H1 (cell line): ENCODE data around the gene PPIG. TPM values are rescaled to one million over a fixed set of nuclear protein-coding genes. Genes with fewer than 3 reads are reported as not detected.

Experiments used
- CTCF ChIA-PET: fragments of 300-600 bp; sonication (Branson Sonifier 250); formaldehyde crosslinking; loops from one replicate; lab custom pipeline; 2021; ENCODE audit not compliant: partially characterized antibody; lab: Charles Lee
- POLR2A ChIA-PET: fragments of 300-600 bp; sonication (Branson Sonifier 250); formaldehyde crosslinking; loops from one replicate; lab custom pipeline; 2021; ENCODE audit warnings: inconsistent platforms; ENCODE audit not compliant: partially characterized antibody; lab: Charles Lee
- DNase-seq, 2 experiments: peaks; one replicate each; pipeline versions ENCODE4 v3.0.0 to v3.0.0-alpha.2; 2010 to 2022; ENCODE audit warnings: low spot score in 2 of 2, low read depth in 1 of 2, mixed read lengths in 1 of 2
- FAIRE-seq: peaks from 2 replicates; lab custom pipeline; 2011; peaks lifted over from hg19 to GRCh38; lab: Jason Lieb, UNC
- H2AFZ ChIP-seq: 2 replicates; pipeline ENCODE4 v1.8.1; 2012; ENCODE audit warnings: low read length, inconsistent platforms
- H2AK5ac ChIP-seq: 2 replicates; pipeline ENCODE4 v1.6.1; 2013; ENCODE audit warnings: low read depth, low read length
- H2BK120ac ChIP-seq: replicated peaks from 2 replicates; pipeline ENCODE3; 2013; ENCODE audit warnings: low read depth, low read length, inconsistent platforms
- H2BK12ac ChIP-seq: 2 replicates; pipeline ENCODE4 v1.6.1; 2013; ENCODE audit warnings: low read depth, low read length
- H2BK15ac ChIP-seq: 2 replicates; pipeline ENCODE4 v1.6.1; 2013; ENCODE audit warnings: low read length
- H2BK20ac ChIP-seq: 2 replicates; pipeline ENCODE4 v1.6.1; 2013; ENCODE audit warnings: low read length
- H2BK5ac ChIP-seq: 2 replicates; pipeline ENCODE4 v1.6.1; 2013; ENCODE audit warnings: low read depth, low read length
- H3K14ac ChIP-seq: 2 replicates; pipeline ENCODE4 v1.6.1; 2013; ENCODE audit warnings: inconsistent platforms; ENCODE audit not compliant: insufficient read length
- H3K18ac ChIP-seq: 2 replicates; pipeline ENCODE4 v1.6.1; 2013; ENCODE audit warnings: low read length; ENCODE audit errors: extremely low read depth
- H3K23ac ChIP-seq: 2 replicates; pipeline ENCODE4 v1.6.1; 2013; ENCODE audit warnings: inconsistent platforms; ENCODE audit not compliant: insufficient read length
- H3K23me2 ChIP-seq: 2 replicates; pipeline ENCODE4 v1.6.1; 2013; ENCODE audit warnings: low read depth, low read length
- H3K27ac ChIP-seq: 2 replicates; pipeline ENCODE4 v1.6.1; 2011; ENCODE audit warnings: low read depth, low read length, inconsistent platforms
- H3K27me3 ChIP-seq, 4 experiments: replicated peaks in 1 of 4; 1 replicate in 1 of 4; 2 replicates in 3 of 4; pipeline versions ENCODE4 v1.6.1 to v1.8.1; 2011 to 2013; ENCODE audit warnings: low read length in 3 of 4, mild to moderate bottlenecking in 3 of 4, inconsistent platforms in 2 of 4, mixed read lengths in 2 of 4, moderate library complexity in 1 of 4; ENCODE audit not compliant: control insufficient read depth in 3 of 4, insufficient read depth in 3 of 4; ENCODE audit errors: extremely low read depth in 1 of 4
- H3K36me3 ChIP-seq, 4 experiments: 2 replicates each; pipeline versions ENCODE4 v1.6.1 to v1.8.1; 2011 to 2013; ENCODE audit warnings: mild to moderate bottlenecking in 4 of 4, low read length in 3 of 4, moderate library complexity in 2 of 4, control low read depth in 1 of 4, inconsistent platforms in 1 of 4; ENCODE audit not compliant: insufficient read depth in 4 of 4, control insufficient read depth in 2 of 4
- H3K4ac ChIP-seq: replicated peaks from 2 replicates; pipeline ENCODE3; 2013; ENCODE audit warnings: low read length, low read depth, mixed read lengths, inconsistent platforms; ENCODE audit not compliant: insufficient read length
- H3K4me1 ChIP-seq, 4 experiments: replicated peaks in 1 of 4; 1 replicate in 1 of 4; 2 replicates in 3 of 4; pipeline versions ENCODE4 v1.6.1 to v1.8.1; 2011 to 2013; ENCODE audit warnings: low read length in 3 of 4, inconsistent platforms in 2 of 4, mixed read lengths in 1 of 4; ENCODE audit not compliant: insufficient read depth in 4 of 4, control insufficient read depth in 3 of 4
- H3K4me2 ChIP-seq, 2 experiments: 2 replicates each; pipeline versions ENCODE4 v1.6.1 to v1.8.1; 2011 to 2013; ENCODE audit warnings: low read depth in 2 of 2, low read length in 2 of 2, control low read depth in 1 of 2, inconsistent platforms in 1 of 2, mild to moderate bottlenecking in 1 of 2; ENCODE audit not compliant: insufficient read depth in 1 of 2
- H3K4me3 ChIP-seq, 4 experiments: fragments of 200-600, 300-600 bp in 1 of 4; sonication (generic), shearing (Covaris generic), sonication (Bioruptor Twin) in 1 of 4; 2 replicates each; pipeline versions ENCODE4 v1.5.1 to v1.8.1; 2011 to 2016; ENCODE audit warnings: low read length in 4 of 4, low read depth in 3 of 4, control low read depth in 2 of 4, inconsistent platforms in 2 of 4, mild to moderate bottlenecking in 2 of 4, mixed read lengths in 1 of 4, moderate library complexity in 1 of 4; ENCODE audit not compliant: insufficient read depth in 2 of 4; ENCODE audit errors: extremely low read depth in 1 of 4
- H3K56ac ChIP-seq: replicated peaks from 2 replicates; pipeline ENCODE3; 2013; ENCODE audit warnings: low read depth, mild to moderate bottlenecking, mixed read lengths, low read length, inconsistent platforms; ENCODE audit not compliant: insufficient read length
- H3K79me1 ChIP-seq: 2 replicates; pipeline ENCODE4 v1.6.1; 2013; ENCODE audit warnings: low read depth, low read length, control low read depth
- H3K79me2 ChIP-seq, 2 experiments: 2 replicates each; pipeline versions ENCODE4 v1.6.1 to v1.8.1; 2012 to 2013; ENCODE audit warnings: low read length in 2 of 2, mild to moderate bottlenecking in 2 of 2, inconsistent platforms in 1 of 2; ENCODE audit not compliant: insufficient read depth in 2 of 2, control insufficient read depth in 1 of 2
- H3K9ac ChIP-seq, 4 experiments: replicated peaks in 1 of 4; 1 replicate in 1 of 4; 2 replicates in 3 of 4; pipeline versions ENCODE4 v1.6.1 to v1.8.1; 2011 to 2013; ENCODE audit warnings: low read depth in 3 of 4, low read length in 3 of 4, control low read depth in 2 of 4, mild to moderate bottlenecking in 2 of 4, moderate library complexity in 2 of 4, inconsistent platforms in 1 of 4; ENCODE audit errors: extremely low read depth in 1 of 4
- H3K9me3 ChIP-seq, 2 experiments: 2 replicates each; pipeline versions ENCODE4 v1.6.1 to v1.8.1; 2012 to 2013; ENCODE audit warnings: mild to moderate bottlenecking in 2 of 2, moderate library complexity in 2 of 2, control low read depth in 1 of 2, inconsistent platforms in 1 of 2, low read depth in 1 of 2, low read length in 1 of 2, mixed read lengths in 1 of 2; ENCODE audit not compliant: insufficient read depth in 2 of 2
- H4K20me1 ChIP-seq, 2 experiments: replicated peaks in 1 of 2; 2 replicates each; pipeline versions ENCODE3 to v1.8.1; 2011 to 2013; ENCODE audit warnings: inconsistent platforms in 2 of 2, low read length in 2 of 2, mild to moderate bottlenecking in 1 of 2; ENCODE audit not compliant: insufficient read depth in 2 of 2, control insufficient read depth in 1 of 2
- H4K5ac ChIP-seq: 2 replicates; pipeline ENCODE4 v1.6.1; 2013; ENCODE audit warnings: low read length, low read depth, mixed read lengths, inconsistent platforms; ENCODE audit not compliant: insufficient read length
- H4K8ac ChIP-seq: 2 replicates; pipeline ENCODE4 v1.8.0; 2013; ENCODE audit warnings: mild to moderate bottlenecking, moderate library complexity, low read length, inconsistent platforms; ENCODE audit not compliant: insufficient read depth; ENCODE audit errors: extremely low read depth
- H4K91ac ChIP-seq: replicated peaks from 2 replicates; pipeline ENCODE3; 2013; ENCODE audit warnings: low read length, mixed read lengths, inconsistent platforms; ENCODE audit not compliant: insufficient read length
- CBX5 ChIP-seq: fragments of 300-800, 300-1000 bp; sonication (generic); IDR thresholded peaks from 2 replicates; pipeline ENCODE4 v1.7.1; 2016; ENCODE audit warnings: antibody characterized with exemption, low read length, low read depth
- CTBP2 ChIP-seq: IDR thresholded peaks from 2 replicates; pipeline ENCODE4 v1.7.0; 2011; ENCODE audit warnings: borderline replicate concordance, mild to moderate bottlenecking, moderate library complexity, mixed read lengths, low read length; ENCODE audit not compliant: insufficient read depth, insufficient read length
- KDM1A ChIP-seq: fragments of 200-600, 300-600 bp; sonication (generic); IDR thresholded peaks from 2 replicates; pipeline ENCODE4 v1.7.1; 2016; ENCODE audit warnings: mild to moderate bottlenecking, low read length, borderline replicate concordance
- POLR2A ChIP-seq, 2 experiments: IDR thresholded peaks; 1 replicate in 1 of 2; 2 replicates in 1 of 2; pipeline ENCODE4 v1.6.1; 2011; ENCODE audit warnings: low read depth in 2 of 2, low read length in 2 of 2, mild to moderate bottlenecking in 2 of 2; ENCODE audit errors: control extremely low read depth in 1 of 2
- POU5F1 ChIP-seq: IDR thresholded peaks from 2 replicates; pipeline ENCODE4 v1.6.1; 2011; ENCODE audit warnings: low read depth, mild to moderate bottlenecking, low read length, moderate library complexity
- SAP30 ChIP-seq: fragments of 300-600 bp; sonication (generic); IDR thresholded peaks from 2 replicates; pipeline ENCODE4 v1.7.1; 2012; ENCODE audit warnings: low read length, moderate library complexity, mild to moderate bottlenecking, inconsistent platforms; ENCODE audit not compliant: insufficient read depth, insufficient replicate concordance
- TAF1 ChIP-seq: IDR thresholded peaks from 2 replicates; pipeline ENCODE4 v1.6.1; 2011; ENCODE audit warnings: mild to moderate bottlenecking, low read depth, low read length
- TAF7 ChIP-seq: optimal IDR thresholded peaks from 2 replicates; pipeline ENCODE3; 2011; ENCODE audit warnings: low read depth, mild to moderate bottlenecking, inconsistent platforms, low read length, moderate library complexity, borderline replicate concordance
- TCF12 ChIP-seq: IDR thresholded peaks from 2 replicates; pipeline ENCODE4 v1.6.1; 2011; ENCODE audit warnings: low read depth, mild to moderate bottlenecking, low read length
- WGBS, 2 experiments: shearing (Covaris generic) in 1 of 2; methylation state at CpG; one replicate each; pipeline versions ENCODE4 v1.1.6 to v1.1.7; 2013 to 2015; ENCODE audit warnings: low lambda C conversion rate in 2 of 2, mixed read lengths in 2 of 2, inconsistent platforms in 1 of 2, low coverage in 1 of 2, missing lambda C conversion rate in 1 of 2; ENCODE audit not compliant: insufficient replicate concordance in 2 of 2, insufficient coverage in 1 of 2, insufficient read length in 1 of 2; ENCODE audit errors: extremely low coverage in 1 of 2, missing lambda C conversion rate in 1 of 2; 5-methylcytosine and 5-hydroxymethylcytosine counted together
- polyA plus RNA-seq, 7 experiments: library from polyadenylated mRNA; depleted of rRNA in 3 of 7; stranded (reverse) in 5 of 7; unstranded in 2 of 7; fragments of >200 nt in 5 of 7; fragments of 200-250 nt in 2 of 7; gene quantifications; 1 replicate in 5 of 7; 2 replicates in 1 of 7; 4 replicates in 1 of 7; pipeline versions ENCODE4 v1.2.1 to v1.2.3, GENCODE V29; 2011 to 2013; ENCODE audit warnings: missing spikeins in 2 of 7, mixed read lengths in 2 of 7
- total RNA-seq: library from RNA; stranded (reverse); fragmentation: NEBNext Ultra II Directional; extraction: Animal tissue kit (Norgen Biotek cat#: 25700); gene quantifications from 2 replicates; pipeline ENCODE4 v1.2.1, GENCODE V29; 2021

Gene PPIG
- total and polyA plus RNA-seq, 2 of the 8 experiments (the other 6 are each of a cell fraction or from before 2014, with no cell fraction given) = 14.7 to 71.0 TPM

GRCh38 chr2:169573974-169574299 lies 10.2 kb upstream of the PPIG start:
- Histone ChIP-seq H2BK20ac (no peak overlapping the region), H3K27me3 (no peaks in the 10 kb centered on the region), H2BK12ac (no peak overlapping the region), H3K9me3 (peaks cover 0 to 5% of the 10 kb centered on the region in 2 experiments; a peak in 2 of 4 replicates), H2BK15ac (no peak overlapping the region), H3K56ac (no peak overlapping the region), H3K23ac (no peak overlapping the region), H4K5ac (no peak overlapping the region), H3K9ac (no peak overlapping the region; a peak in 1 of 7 replicates), H3K18ac (no peak overlapping the region), H3K23me2 (0 out of 2 replicates have a peak, but pooled peaks cover 3% of the 10 kb centered on the region), H4K20me1 (peaks cover 0 to 5% of the 10 kb centered on the region in 2 experiments), H2AK5ac (no peak overlapping the region), H3K27ac (no peak overlapping the region), H2BK120ac (no peak overlapping the region), H3K14ac (no peak overlapping the region), H3K4me2 (peak overlapping the region; percentile 65 to 86; a peak in 3 of 4 replicates), H3K79me1 (no peaks in the 10 kb centered on the region), H3K4ac (no peak overlapping the region), H3K36me3 (peaks cover 0 to 3% (median 0%) of the 10 kb centered on the region in 4 experiments; a peak in 1 of 8 replicates), H3K4me1 (no peaks in the 10 kb centered on the region), H3K79me2 (peaks cover 0 to 39% of the 10 kb centered on the region in 2 experiments; a peak in 3 of 4 replicates), H4K91ac (no peak overlapping the region), H3K4me3 (peak overlapping the region; percentile 85 to 90 (median 90); a peak in 6 of 8 replicates), H2AFZ (no peak overlapping the region), H2BK5ac (no peak overlapping the region), H4K8ac (no peak overlapping the region)
- ChIA-PET CTCF (no interaction called here), POLR2A (interaction anchor here (1.0 to 2.0 kb wide), 5 partner anchors 11 to 45 kb away, joined by 3 to 23 read pairs (median 4); partner anchors contain the start of gene PPIG)
- DNase-seq = no peak
- WGBS, 2 experiments = 50% methylated on average over 6 of the region's 6 CpGs; no CpG with 5 or more reads in 1 of the 2 experiments
- FAIRE-seq = no peak
- TF ChIP-seq KDM1A = no peak
- no peak for TF ChIP-seq TAF7
- TF ChIP-seq POU5F1 = no peak
- TF ChIP-seq CBX5 = no peak
- TF ChIP-seq TCF12 = no peak
- no peak for TF ChIP-seq POLR2A (IDR thresholded peaks at IDR 0.05; ENCODE audit: control extremely low read depth in 1 of 2, low read depth in 2 of 2, low read length in 2 of 2)
- no peak for TF ChIP-seq SAP30
- no peak for TF ChIP-seq TAF1
- TF ChIP-seq CTBP2 = no peak
